HepG2 (cell line): ENCODE measurements around the gene C2orf42. TPM values are rescaled to one million over a fixed set of nuclear protein-coding genes. Genes with fewer than 3 reads are reported as not detected.

Source experiments
- ATAC-seq: fragments of 200-7000 bp; cut with Tn5 transposase; 3 replicates; pipeline ENCODE4 v1.9.1; 2020; ENCODE audit warnings: mild to moderate bottlenecking, moderate library complexity
- BruUV-seq: library from RNA; stranded (reverse); fragments of 400-500 nt; replicated peaks from 2 replicates; lab custom pipeline; 2021; lab: Mats Ljungman, UMichigan
- CTCF ChIA-PET: fragments of 300-600 bp; formaldehyde crosslinking; extraction: SDS; loops from one replicate; lab custom pipeline; 2021; ENCODE audit warnings: low total read pairs, inconsistent platforms, low intra/inter-chr PET ratio; lab: Yijun Ruan, JAX
- POLR2A ChIA-PET: fragments of 350-600 bp; sonication (Branson Sonifier 250); formaldehyde crosslinking; loops from one replicate; lab custom pipeline; 2020; ENCODE audit warnings: antibody characterized with exemption, inconsistent platforms; lab: Yijun Ruan, JAX
- DNase-seq: peaks from one replicate; pipeline ENCODE4 v3.0.0-alpha.2; 2015; ENCODE audit warnings: low spot score
- FAIRE-seq: peaks from 3 replicates; lab custom pipeline; 2011; peaks lifted over from hg19 to GRCh38; lab: Jason Lieb, UNC
- H2AFZ ChIP-seq: one replicate; pipeline ENCODE4 v1.6.1; 2011; ENCODE audit warnings: low read length, inconsistent platforms
- H3K27ac ChIP-seq: fragments of 300-600 bp; 3 replicates; pipeline ENCODE4 v1.8.0; 2011; ENCODE audit warnings: mixed run types, mild to moderate bottlenecking, mixed read lengths, low read length, inconsistent platforms; ENCODE audit not compliant: insufficient read depth; ENCODE audit errors: extremely low read length
- H3K27me3 ChIP-seq, 2 experiments: fragments of 200-600 bp in 1 of 2; 2 replicates in 1 of 2; 3 replicates in 1 of 2; pipeline versions ENCODE4 v1.6.0 to v1.8.0; 2011; ENCODE audit warnings: low read length in 2 of 2, mild to moderate bottlenecking in 2 of 2, moderate library complexity in 2 of 2, inconsistent platforms in 1 of 2; ENCODE audit not compliant: insufficient read depth in 2 of 2, control insufficient read depth in 1 of 2
- H3K36me3 ChIP-seq, 2 experiments: fragments of 200-600 bp in 1 of 2; replicated peaks in 1 of 2; 2 replicates in 1 of 2; 3 replicates in 1 of 2; pipeline versions ENCODE4 v1.5.1 to v1.8.0; 2011; ENCODE audit warnings: low read length in 2 of 2, inconsistent platforms in 1 of 2; ENCODE audit not compliant: insufficient read depth in 2 of 2, control insufficient read depth in 1 of 2
- H3K4me1 ChIP-seq: 2 replicates; pipeline ENCODE4 v1.5.1; 2012; ENCODE audit warnings: low read length, inconsistent platforms; ENCODE audit not compliant: insufficient read depth
- H3K4me2 ChIP-seq: 2 replicates; pipeline ENCODE4 v1.6.0; 2011; ENCODE audit warnings: low read depth, low read length, inconsistent platforms
- H3K4me3 ChIP-seq, 3 experiments: fragments of 200-600 bp in 1 of 3; sonication (generic), shearing (Covaris generic) in 1 of 3; replicated peaks in 1 of 3; 2 replicates each; pipeline ENCODE4 v1.5.1; 2011 to 2016; ENCODE audit warnings: low read length in 3 of 3, inconsistent platforms in 2 of 3, low read depth in 2 of 3, mild to moderate bottlenecking in 2 of 3, control low read depth in 1 of 3, mixed read lengths in 1 of 3; ENCODE audit not compliant: insufficient read depth in 1 of 3
- H3K79me2 ChIP-seq: one replicate; pipeline ENCODE4 v1.6.1; 2011; ENCODE audit warnings: low read length, inconsistent platforms; ENCODE audit not compliant: insufficient read depth
- H3K9ac ChIP-seq: 2 replicates; pipeline ENCODE4 v1.6.0; 2011; ENCODE audit warnings: mild to moderate bottlenecking, low read depth, low read length, inconsistent platforms; ENCODE audit not compliant: insufficient read depth
- H3K9me3 ChIP-seq: 2 replicates; pipeline ENCODE4 v1.5.1; 2012; ENCODE audit warnings: mild to moderate bottlenecking, low read length
- H4K20me1 ChIP-seq: 2 replicates; pipeline ENCODE4 v1.6.0; 2011; ENCODE audit warnings: inconsistent platforms, mild to moderate bottlenecking, low read length, moderate library complexity; ENCODE audit not compliant: insufficient read depth
- HNRNPK ChIP-seq: fragments of 200-400 bp; formaldehyde crosslinking; IDR thresholded peaks from 2 replicates; pipeline ENCODE4 v1.6.1; 2018; ENCODE audit warnings: low read length, low read depth, moderate library complexity, mild to moderate bottlenecking; ENCODE audit not compliant: poor library complexity, severe bottlenecking
- POLR2A ChIP-seq, 2 experiments: IDR thresholded peaks; 2 replicates each; pipeline ENCODE4 v1.6.1; 2011; ENCODE audit warnings: low read depth in 2 of 2, low read length in 2 of 2, mild to moderate bottlenecking in 1 of 2, moderate library complexity in 1 of 2; ENCODE audit not compliant: insufficient read depth in 1 of 2
- POLR2G ChIP-seq: fragments of 200-400 bp; formaldehyde crosslinking; IDR thresholded peaks from 2 replicates; pipeline ENCODE4 v1.6.1; 2018; ENCODE audit warnings: mild to moderate bottlenecking, low read depth, low read length, moderate library complexity
- SSRP1 ChIP-seq: IDR thresholded peaks from 2 replicates; pipeline ENCODE4 v1.6.1; 2016; ENCODE audit warnings: control low read depth
- ZNF350 ChIP-seq: sonication (generic); formaldehyde crosslinking; IDR thresholded peaks from 2 replicates; pipeline ENCODE4 v1.4.0; 2020; ENCODE audit warnings: mild to moderate bottlenecking, low read depth, missing genetic modification reagents, borderline replicate concordance
- ZNF747 ChIP-seq: sonication (generic); formaldehyde crosslinking; IDR thresholded peaks from 2 replicates; pipeline ENCODE4 v1.8.1; 2023; ENCODE audit warnings: missing genetic modification reagents, mild to moderate bottlenecking, borderline replicate concordance
- ZNF891 ChIP-seq: sonication (generic); formaldehyde crosslinking; IDR thresholded peaks from 2 replicates; pipeline ENCODE4 v1.5.0; 2020; ENCODE audit warnings: mild to moderate bottlenecking, missing genetic modification reagents
- WGBS: methylation state at CpG from one replicate; pipeline ENCODE4 v1.1.6; 2017; ENCODE audit warnings: low lambda C conversion rate; 5-methylcytosine and 5-hydroxymethylcytosine counted together
- in situ Hi-C: cut with HindIII; loops from 2 replicates; pipeline ENCODE4 v1.10.0; 2017; ENCODE audit warnings: low pct_unique_long_range_greater_than_20kb; ENCODE audit not compliant: extremely low pct_ligation_motif_present
- intact Hi-C: fragments of 100-400 bp; cut with micrococcal nuclease; formaldehyde crosslinking; loops from one replicate; pipeline ENCODE4 v1.10.0; 2022; ENCODE audit not compliant: unreplicated experiment
- polyA plus RNA-seq, 8 experiments: library from polyadenylated mRNA; depleted of rRNA in 3 of 8; stranded (reverse) in 7 of 8; unstranded in 1 of 8; fragments of >200 nt; fragmentation: Illumina TruSeq in 4 of 8; extraction: Trizol in 4 of 8; gene quantifications; 2 replicates each; pipeline versions ENCODE4 v1.2.1 to v1.2.3, GENCODE V29; 2011 to 2016; ENCODE audit warnings: low read depth in 4 of 8, missing spikeins in 1 of 8, mixed read lengths in 1 of 8; ENCODE audit not compliant: insufficient read depth in 1 of 8
- total RNA-seq, 5 experiments: library from RNA; depleted of rRNA; stranded (reverse); fragments of >200 nt; fragmentation: Illumina TruSeq; extraction: Trizol; gene quantifications; 2 replicates each; pipeline ENCODE4 v1.2.3, GENCODE V29; 2016; ENCODE audit warnings: low read depth in 1 of 5

Gene C2orf42
- total and polyA plus RNA-seq, 2 of the 13 experiments (the other 11 are each of a cell fraction or from before 2014, with no cell fraction given) = 9.3 to 9.9 TPM

GRCh38 chr2:70203086-70203485, 12.3 kb upstream of the C2orf42 start:
- Histone ChIP-seq H3K27me3 (no peaks in the 10 kb centered on the region), H2AFZ (no peak overlapping the region), H3K9ac (no peak overlapping the region), H4K20me1 (no peaks in the 10 kb centered on the region), H3K9me3 (no peaks in the 10 kb centered on the region), H3K36me3 (no peaks in the 10 kb centered on the region), H3K4me1 (peaks cover 5% of the 10 kb centered on the region; the same call in 1 of the 2 replicates), H3K4me3 (no peak overlapping the region), H3K79me2 (no peaks in the 10 kb centered on the region), H3K27ac (no peak overlapping the region), H3K4me2 (no peak overlapping the region)
- in situ Hi-C loops (no loop called here), intact Hi-C loops (no loop called here)
- BruUV-seq = no TSS peak
- WGBS = 54% methylated on average over 4 of the region's 5 CpGs
- peak; percentile 17 for ATAC-seq
- FAIRE-seq = no peak
- TF ChIP-seq POLR2G (0 out of 2 replicates have a peak, but pooled peaks have one; percentile 4), POLR2A (IDR thresholded peaks at IDR 0.05; ENCODE audit: insufficient read depth in 1 of 2, low read depth in 2 of 2, low read length in 2 of 2) (0 out of 4 replicates have a peak, but pooled peaks of 1 of the 2 experiments have one; percentile 16), HNRNPK (no peak)
- no peak for DNase-seq
- CTCF ChIA-PET = no interaction called here
- POLR2A ChIA-PET = interaction anchor here (2.6 kb wide), 1 partner anchor 12 kb away, joined by 15 read pairs; the partner anchor contains the start of gene C2orf42

- no peaks in the 10 kb centered on the region for H3K36me3 ChIP-seq
- no peak overlapping the region for H3K4me3 ChIP-seq
- intact Hi-C loops = no loop called here
- ChIA-PET CTCF (no interaction called here), POLR2A (interaction anchor here (2.6 kb wide), 1 partner anchor 11 kb away, joined by 15 read pairs; the partner anchor contains the start of gene C2orf42)
- H3K4me1 ChIP-seq = peaks cover 5% of the 10 kb centered on the region; the same call in 1 of the 2 replicates
- TF ChIP-seq ZNF891 (CRISPR knock-in tag) (0 out of 2 replicates have a peak, but pooled peaks have one; percentile 29), ZNF747 (CRISPR knock-in tag) (0 out of 2 replicates have a peak, but pooled peaks have one; percentile 1), SSRP1 (CRISPR knock-in tag) (0 out of 2 replicates have a peak, but pooled peaks have one; percentile 50), ZNF350 (CRISPR knock-in tag) (no peak)
- H4K20me1 ChIP-seq = no peaks in the 10 kb centered on the region
- H3K9ac ChIP-seq = no peak overlapping the region
- ATAC-seq = peak; percentile 15
- no TSS peak for BruUV-seq
- in situ Hi-C loops = no loop called here
- 73% methylated on average over 8 of the region's 9 CpGs for WGBS
- DNase-seq = no peak
- H3K9me3 ChIP-seq = no peaks in the 10 kb centered on the region
- no peak overlapping the region for H3K27ac ChIP-seq
- H3K27me3 ChIP-seq = no peaks in the 10 kb centered on the region
- H3K79me2 ChIP-seq = no peaks in the 10 kb centered on the region
- no peak overlapping the region for H2AFZ ChIP-seq
- FAIRE-seq = no peak
- H3K4me2 ChIP-seq = no peak overlapping the region
These were observed 11.5 kb upstream of the C2orf42 start for GRCh38 chr2:70202236-70202806.
